ENCODE results near the gene POLR2A. TPM values are rescaled to one million over a fixed set of nuclear protein-coding genes. Genes with fewer than 3 reads are reported as not detected.

POLR2A gene
- total and polyA plus RNA-seq, 2 of the 13 experiments (the other 11 are each of a cell fraction or from before 2014, with no cell fraction given), result 17.8 to 18.3 TPM

- peak; percentile 37; the same call in 1 of the 2 replicates for TF ChIP-seq GMEB2 (CRISPR knock-in tag; IDR thresholded peaks at IDR 0.05; ENCODE audit: low read depth)
- TF ChIP-seq ZNF747 (CRISPR knock-in tag; IDR thresholded peaks at IDR 0.05; ENCODE audit: borderline replicate concordance), result peak; percentile 49; the same call in 1 of the 2 replicates
- peak; percentile 8; the same call in 1 of the 2 replicates for TF ChIP-seq ZNF772 (CRISPR knock-in tag; IDR thresholded peaks at IDR 0.05)
- TF ChIP-seq SPEN (CRISPR knock-in tag; IDR thresholded peaks at IDR 0.05; ENCODE audit: low read depth), result peak; percentile 37; the same call in 1 of the 2 replicates
- peak; percentile 90 for TF ChIP-seq ZNF761 (CRISPR knock-in tag; conservative IDR thresholded peaks at IDR 0.05)
- TF ChIP-seq ZFP82 (CRISPR knock-in tag; IDR thresholded peaks at IDR 0.05; ENCODE audit: borderline replicate concordance), result no peak
- TF ChIP-seq ZNF513 (CRISPR knock-in tag; conservative IDR thresholded peaks at IDR 0.05), result no peak
- 0 out of 2 replicates have a peak, but pooled peaks have one; percentile 19 for TF ChIP-seq HMG20B (CRISPR knock-in tag; conservative IDR thresholded peaks at IDR 0.05)
- peak; percentile 67 for TF ChIP-seq FOXP4 (CRISPR knock-in tag; IDR thresholded peaks at IDR 0.05)
- peak; percentile 55 for TF ChIP-seq NFYB (CRISPR knock-in tag; IDR thresholded peaks at IDR 0.05)
- TF ChIP-seq ZNF136 (CRISPR knock-in tag; IDR thresholded peaks at IDR 0.05; ENCODE audit: low read depth), result no peak; the same call in 1 of the 2 replicates
- TF ChIP-seq ZBTB7A (CRISPR knock-in tag; IDR thresholded peaks at IDR 0.05), result peak; percentile 20; the same call in 1 of the 2 replicates
- peak; percentile 37; the same call in 1 of the 2 replicates for TF ChIP-seq TOPORS (CRISPR knock-in tag; IDR thresholded peaks at IDR 0.05)
- no peak for TF ChIP-seq SUZ12 (IDR thresholded peaks at IDR 0.05; ENCODE audit: low read depth, low read length)
- peak; percentile 95; the same call in 1 of the 2 replicates for TF ChIP-seq ISX (CRISPR knock-in tag; conservative IDR thresholded peaks at IDR 0.05)
- TF ChIP-seq RFX5 (IDR thresholded peaks at IDR 0.05; ENCODE audit: low read depth, low read length), result peak; percentile 33; the same call in 1 of the 2 replicates
- TF ChIP-seq ZNF253 (CRISPR knock-in tag; IDR thresholded peaks at IDR 0.05; ENCODE audit: borderline replicate concordance), result peak; percentile 45; the same call in 1 of the 2 replicates
- no peak for TF ChIP-seq BRF2 (CRISPR knock-in tag; IDR thresholded peaks at IDR 0.05)
- TF ChIP-seq NCOA5 (CRISPR knock-in tag; IDR thresholded peaks at IDR 0.05), result no peak
- TF ChIP-seq NFE2L2 (IDR thresholded peaks at IDR 0.05; ENCODE audit: low read length), result no peak
- no peak for TF ChIP-seq NR0B2 (CRISPR knock-in tag; IDR thresholded peaks at IDR 0.05)
- no peak for TF ChIP-seq ZNF569 (CRISPR knock-in tag; IDR thresholded peaks at IDR 0.05; ENCODE audit: borderline replicate concordance)
- 0 out of 2 replicates have a peak, but pooled peaks have one; percentile 18 for TF ChIP-seq ZNF451 (CRISPR knock-in tag; IDR thresholded peaks at IDR 0.05)
These were observed at the start of gene POLR2A (continued) for GRCh38 chr17:7484067-7484918.

All from HepG2 (cell line).